NOMO-1 (cell line): ENCODE measurements around the gene AFF3.
"Not testable (repeated sequence)": the region's sequence is repeated elsewhere in the genome, so short reads cannot be mapped to it uniquely, and the experiment has no call there.

Experiments used
- DNase-seq, 2 experiments: peaks; one replicate each; lab custom pipeline; 2025; ENCODE audit not compliant: unreplicated experiment in 2 of 2; lab: John Stamatoyannopoulos, UW

Gene AFF3

DNA sequence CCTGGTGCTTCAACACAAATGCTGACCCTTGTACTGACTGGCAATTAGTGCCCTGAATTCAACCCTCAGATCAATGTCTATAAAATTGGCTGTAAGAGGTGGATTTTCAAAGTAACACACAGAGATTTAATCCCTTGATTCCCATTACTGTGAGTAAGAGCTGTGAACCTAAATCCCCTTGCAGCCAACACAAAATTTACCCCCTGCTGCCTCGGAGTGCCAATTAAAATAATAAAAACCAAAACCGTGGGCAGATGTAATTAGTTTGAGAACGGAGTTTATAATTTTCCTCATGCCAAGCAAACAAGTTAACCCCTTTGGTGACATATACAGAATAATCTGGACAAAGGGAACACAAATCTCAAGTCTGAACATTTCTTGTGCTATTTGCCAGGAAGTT, 596.8 kb downstream of the AFF3 start:
- no peak for DNase-seq

DNA sequence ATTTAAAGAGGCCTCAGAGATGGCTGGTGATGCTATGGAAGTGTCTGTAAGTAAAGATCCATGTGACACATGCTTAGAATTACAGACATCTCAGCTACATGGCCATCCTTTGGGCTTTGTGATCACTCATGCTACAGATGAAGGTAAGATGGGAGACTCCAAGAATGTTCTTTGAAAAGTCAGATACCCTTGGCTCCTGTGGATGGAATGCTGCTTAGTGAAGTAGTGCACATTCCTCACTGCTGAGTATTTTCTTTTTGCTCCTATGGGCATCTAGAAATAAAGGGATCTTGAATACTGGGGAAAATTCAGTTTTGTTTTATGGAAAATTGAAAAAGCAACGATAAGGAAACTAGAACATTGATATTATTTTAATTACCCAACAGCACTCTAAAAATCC, 597.3 kb downstream of the AFF3 start:
- DNase-seq = no peak

DNA sequence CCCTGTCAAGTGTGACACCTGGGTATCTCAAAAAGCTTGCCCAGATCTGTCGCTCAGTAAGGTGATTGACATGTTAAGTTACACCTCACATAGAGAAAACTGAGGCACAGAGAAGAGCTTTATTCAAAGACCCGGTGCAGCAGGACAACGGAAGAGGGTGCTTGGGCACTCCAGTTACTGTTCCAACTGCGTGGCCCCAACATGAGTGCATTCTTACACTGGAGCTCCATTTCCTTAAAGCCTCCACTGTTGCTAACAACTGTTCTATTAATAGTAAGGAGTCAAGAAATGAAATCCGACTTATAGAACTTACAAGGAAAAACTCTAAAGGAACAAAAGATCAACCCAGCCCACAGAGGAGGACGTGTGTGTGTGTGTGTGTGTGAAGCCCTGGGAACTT, 597.8 kb downstream of the AFF3 start:
- DNase-seq = no peak

DNA sequence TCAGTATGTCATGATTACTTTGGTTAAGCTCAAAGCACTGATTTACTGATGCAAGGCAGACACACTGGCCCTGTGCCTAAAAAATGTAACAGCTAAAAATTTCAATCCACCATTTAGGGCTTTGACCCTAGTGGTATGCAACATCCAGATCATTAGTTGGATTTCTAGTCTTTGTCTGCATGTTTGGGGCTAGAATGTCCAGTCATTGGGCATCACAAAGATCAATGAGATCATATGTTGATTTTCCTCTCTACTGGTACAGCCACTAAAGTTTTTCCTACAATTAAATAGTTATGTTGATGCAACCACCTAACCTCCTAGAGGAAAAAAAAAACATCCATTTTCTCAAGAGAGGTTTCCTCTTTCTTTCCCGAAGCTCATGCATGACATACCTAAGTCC, 599.1 kb downstream of the AFF3 start:
- DNase-seq = no peak

DNA sequence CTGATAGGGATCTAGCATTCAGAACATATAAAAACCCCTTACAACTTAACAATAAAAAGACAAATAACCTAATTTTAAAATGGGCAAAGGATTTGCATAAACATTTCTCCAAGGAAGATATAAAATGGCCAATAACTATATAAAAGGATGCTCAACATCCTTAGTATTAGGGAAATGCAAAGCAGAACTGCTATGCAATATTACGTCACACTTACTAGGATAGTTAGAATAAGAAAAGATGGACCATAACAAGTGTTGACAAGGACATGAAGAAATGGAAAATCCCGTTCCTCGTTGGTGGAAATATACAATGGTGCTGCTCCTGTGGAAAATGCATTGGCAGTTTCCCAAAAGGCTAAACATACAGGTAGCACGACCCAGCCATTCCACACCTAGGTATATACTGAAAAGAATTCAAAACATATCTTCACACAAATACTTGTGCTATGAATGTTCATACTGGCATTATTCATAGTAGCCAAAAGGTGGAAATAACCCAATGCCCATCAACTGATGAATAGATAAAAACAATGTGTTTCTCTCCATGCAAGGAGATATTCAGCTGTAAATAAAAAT, 604.4 kb downstream of the AFF3 start:
- DNase-seq = no peak

DNA sequence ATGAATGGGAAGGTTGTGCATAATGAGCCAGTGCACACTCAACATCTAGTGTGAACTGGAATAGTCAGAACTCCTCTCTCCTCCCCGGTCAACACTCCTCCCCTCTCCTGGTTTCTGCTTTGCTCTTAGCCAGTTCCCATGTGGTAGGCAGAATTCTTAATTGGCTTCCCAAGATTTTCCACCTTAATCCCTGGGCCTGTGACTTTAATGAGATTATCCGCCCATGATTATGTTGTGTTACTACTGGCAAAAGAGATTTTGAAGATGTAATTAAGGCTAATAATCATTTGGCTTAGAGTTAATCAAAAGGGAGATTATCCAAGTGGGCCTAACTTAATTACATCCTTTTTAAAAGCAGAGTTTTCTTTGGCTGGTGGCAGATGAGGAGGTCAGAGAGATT, 618.3 kb downstream of the AFF3 start:
- no peak for DNase-seq

DNA sequence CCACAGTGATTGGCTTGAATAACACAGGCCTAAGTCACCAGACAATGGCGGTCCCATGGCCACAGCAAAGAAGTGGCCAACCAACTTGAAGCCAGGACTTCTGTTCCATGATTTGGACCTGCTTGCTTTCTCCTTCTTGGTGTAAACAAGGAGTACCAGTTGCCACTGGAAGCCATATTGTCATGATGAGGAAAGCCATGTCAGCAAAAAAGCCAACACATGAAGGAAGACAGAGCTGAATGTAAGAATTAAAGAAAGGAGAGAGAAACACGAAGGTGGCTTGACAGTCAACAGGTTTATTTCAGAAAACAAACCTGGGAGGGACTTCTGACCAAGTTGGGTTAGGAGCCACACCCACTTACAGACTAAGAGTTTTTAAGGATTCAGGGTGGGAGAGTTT, 620.2 kb downstream of the AFF3 start:
- DNase-seq = no peak

DNA sequence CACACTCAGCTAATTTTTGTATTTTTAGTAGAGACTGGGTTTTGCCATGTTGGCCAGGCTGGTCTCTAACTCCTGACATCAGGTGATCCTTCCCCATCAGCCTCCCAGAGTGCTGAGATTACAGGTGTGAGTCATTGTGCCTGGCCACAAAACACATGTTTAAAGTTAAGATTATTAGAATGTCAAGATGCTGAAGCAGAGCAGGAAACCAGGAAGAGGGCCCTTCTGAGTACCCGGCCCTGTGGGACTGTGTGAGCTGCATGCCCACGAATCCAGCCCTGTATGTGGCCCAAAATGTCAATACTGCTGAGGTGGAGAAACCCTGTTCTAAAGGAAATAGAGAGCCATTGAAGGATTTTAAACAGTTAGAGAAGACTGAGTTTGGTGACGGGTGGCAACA, 621.6 kb downstream of the AFF3 start:
- no peak for DNase-seq

DNA sequence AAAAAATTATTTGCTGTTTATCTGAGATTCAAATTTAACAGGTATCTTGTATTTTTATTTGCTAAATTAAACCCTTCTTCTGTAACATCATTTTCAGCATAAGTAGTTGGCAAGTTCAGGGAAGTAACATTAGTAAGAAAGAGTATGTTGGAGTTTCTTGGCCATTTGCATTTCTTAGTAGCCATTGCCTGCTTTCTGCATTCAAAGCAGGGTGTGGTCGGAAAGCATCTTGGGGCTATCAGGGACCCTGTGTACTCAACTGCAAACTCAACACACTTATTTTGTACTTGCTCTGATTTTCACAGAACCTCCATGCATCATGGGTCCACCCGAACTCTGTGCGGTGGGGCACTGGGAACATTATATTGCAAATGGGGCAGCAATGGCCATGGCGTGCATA, 622.2 kb downstream of the AFF3 start:
- no peak for DNase-seq

DNA sequence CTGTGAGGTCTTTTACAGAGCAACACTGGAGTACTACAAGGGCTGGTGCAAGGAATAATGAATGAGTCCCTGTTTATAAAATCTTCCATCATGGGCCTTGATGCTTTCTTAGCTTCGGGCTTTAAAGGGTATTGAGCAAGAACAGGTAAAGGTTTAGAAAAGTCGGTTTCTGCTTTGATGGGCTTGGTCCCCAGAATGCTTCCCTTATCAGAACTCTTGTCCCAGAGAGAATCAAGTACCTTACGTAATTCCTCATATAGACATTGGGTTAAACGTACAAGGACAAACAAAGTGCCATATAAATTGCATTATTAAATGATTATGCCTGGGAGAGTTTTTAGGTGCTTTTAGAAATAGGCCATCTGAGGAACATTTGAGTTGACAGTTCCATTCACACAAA, 628.0 kb downstream of the AFF3 start:
- no peak for DNase-seq

DNA sequence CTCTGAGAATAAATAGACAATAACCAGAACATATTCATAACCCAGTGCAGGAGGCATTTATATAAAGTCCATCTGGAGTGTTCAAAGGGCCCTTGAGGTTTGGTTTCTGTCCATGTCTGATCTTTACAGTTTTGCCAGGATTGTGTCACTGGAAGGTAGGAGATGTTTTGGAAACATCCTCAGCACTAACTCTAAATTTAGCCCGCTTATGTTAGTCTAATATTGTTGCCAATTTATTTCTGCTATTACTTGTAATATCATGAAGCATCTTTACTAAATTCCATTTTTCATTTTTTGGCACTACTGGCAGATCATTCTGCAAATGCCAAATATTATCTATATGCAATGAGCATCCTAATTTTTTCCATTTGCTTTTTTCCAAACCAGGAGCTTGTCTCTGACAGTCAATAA, 630.2 kb downstream of the AFF3 start:
- DNase-seq = no peak

DNA sequence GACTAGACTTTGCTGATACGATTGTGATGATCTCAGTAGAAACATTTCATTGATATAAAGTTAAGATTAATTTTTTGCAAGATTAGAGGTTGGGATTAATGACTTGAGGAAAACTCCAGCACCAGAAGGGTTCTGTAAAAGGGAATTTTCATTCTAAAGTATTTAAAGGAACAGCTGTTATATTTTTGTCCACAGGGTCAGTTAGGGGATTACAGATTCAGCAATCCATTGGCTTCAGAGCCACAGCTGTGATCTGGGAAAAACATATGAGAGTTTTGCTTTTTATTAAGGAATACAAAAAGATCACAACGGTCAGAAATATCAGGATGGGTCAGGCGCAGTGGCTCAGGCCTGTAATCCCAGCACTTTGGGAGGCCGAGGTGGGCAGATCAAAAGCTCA, 633.0 kb downstream of the AFF3 start:
- no peak for DNase-seq

DNA sequence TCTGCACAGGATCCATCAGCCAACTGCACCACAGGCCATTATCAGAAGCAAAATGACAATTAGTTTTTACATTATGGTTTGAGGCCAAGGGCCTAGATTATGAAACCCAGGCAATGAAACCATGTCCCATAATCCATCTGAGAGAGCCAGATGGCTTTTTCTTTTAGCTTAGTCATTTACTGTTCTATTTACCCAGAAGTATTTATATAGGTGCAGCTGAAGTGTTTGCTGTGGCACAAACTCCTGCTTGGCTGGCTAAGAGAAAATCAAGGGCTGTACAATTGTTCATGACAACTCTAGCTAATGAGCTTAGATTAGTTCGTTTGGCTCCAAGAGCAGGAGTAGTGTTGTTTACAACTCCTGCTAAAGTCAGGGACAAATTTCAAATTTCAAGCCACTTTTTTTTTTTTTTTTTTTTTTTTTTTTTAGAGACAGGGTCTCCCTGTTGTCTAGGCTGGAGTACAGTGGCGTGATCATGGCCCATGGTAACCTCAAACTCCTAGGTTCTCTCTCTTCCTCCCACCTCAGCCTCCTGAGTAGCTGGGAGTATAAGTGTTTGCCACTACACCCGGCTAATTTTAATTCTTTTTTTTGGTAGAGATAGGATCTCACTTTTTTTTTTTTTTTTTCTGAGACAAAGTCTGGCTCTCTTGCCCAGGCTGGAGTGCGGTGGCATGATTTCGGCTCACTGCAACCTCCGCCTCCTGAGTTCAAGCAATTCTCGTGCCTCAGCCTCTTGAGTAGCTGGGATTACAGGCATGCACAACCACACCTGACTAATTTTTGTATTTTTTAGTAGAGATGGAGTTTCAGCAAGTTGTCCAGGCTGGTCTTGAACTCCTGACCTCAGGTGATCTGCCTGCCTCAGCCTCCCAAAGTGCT, 634.2 kb downstream of the AFF3 start:
- DNase-seq = no peak

DNA sequence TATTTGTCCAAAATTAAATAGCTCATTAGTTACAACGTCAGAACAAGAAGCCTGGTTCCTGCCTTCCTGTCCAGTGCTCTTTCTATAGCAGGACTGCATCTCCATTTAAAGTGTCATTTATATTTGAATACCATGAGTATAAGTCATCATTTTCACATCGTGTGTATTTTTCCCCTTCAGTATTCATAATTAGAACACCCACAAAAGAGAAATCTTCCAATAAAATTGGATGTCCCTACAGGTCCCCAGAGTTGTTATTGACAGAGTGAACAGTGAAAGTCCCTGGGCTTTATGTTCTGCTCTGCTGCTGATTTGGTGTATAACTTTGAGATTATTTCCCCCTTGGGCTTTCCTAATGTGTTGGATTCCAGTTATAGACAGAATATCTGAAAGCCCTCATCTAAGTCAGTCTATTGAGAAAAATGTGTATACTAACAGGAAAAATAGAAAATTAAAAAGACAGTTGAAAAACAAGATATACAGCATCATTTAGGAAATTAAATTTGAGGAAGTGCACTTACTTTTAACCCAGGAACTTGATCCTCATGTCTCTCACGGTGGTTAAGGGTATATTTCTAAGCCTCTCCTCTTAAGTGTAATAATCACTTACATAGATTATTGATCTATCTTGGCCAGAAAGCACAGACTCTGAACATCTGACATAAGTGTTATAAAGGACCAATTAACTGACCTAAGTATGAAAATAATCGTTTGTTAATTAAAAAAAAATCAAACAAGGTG, 637.4 kb downstream of the AFF3 start:
- DNase-seq = peak in 1 of 2 experiments; percentile 42

DNA sequence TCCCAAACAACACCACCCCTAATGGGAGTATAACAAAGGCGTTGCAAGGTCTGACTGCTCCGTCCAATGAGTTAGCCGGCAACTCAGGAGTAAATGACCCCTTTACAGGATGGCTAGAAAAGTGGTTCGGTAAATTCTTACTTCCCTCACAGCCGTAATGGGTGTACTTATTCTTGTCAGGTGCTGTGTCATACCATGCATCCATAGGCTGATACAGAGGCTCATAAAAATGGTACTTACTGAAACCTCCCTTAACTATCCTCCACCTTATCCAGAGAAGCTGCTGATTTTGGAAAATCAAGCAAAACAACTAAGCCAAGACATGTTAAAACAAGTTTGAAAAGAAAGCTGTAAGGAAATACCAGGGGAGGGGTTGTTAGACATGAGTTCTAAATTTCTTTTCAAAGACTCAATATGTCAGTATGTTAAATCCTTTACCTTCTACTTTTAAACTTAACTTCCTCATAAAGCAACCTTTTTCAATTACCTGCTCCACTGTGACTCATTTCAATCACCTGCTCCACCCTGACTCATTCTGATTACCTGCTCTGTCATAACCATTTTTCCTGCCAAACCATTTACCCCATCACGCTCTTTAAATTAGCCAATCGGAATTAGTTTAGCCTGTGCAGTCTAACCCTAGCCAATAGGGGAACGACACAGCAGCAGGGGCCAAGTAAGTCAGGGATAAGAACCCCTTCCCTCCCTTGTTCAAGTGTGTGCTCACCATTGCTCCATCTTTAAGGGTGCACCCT, 638.6 kb downstream of the AFF3 start:
- not testable (repeated sequence) for DNase-seq

DNA sequence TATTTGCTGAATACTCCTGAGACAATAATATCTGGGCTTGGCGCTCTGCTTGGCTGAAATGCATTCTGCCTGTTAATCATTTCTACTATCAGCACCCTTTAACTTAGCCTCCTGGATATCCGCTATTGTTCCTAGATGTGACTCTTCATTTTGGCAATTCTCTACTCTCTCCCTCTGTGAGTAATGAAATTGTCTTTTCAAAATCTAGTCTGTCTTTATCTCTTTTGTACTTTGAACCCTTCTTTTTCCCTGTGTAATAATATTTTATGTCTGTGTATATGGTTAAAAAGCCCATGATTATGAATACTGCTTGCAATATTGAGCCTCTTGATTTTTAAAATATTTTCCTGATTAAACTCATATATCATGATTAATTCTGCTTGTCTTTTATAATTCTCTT, 646.4 kb downstream of the AFF3 start:
- no peak for DNase-seq
